Liver (tissue), 9 donors: ENCODE results near the gene ZMYND12. TPM values are rescaled to one million over a fixed set of nuclear protein-coding genes. Genes with fewer than 3 reads are reported as not detected.

ENCODE experiments used
- DNase-seq: peaks from one replicate; pipeline ENCODE4 v3.0.0-alpha.2; 2017; ENCODE audit warnings: low spot score
- H3K27ac ChIP-seq, 2 donors: one replicate each; pipeline ENCODE4 v1.7.0; 2013; ENCODE audit warnings: inconsistent platforms in 2 of 2, low read length in 2 of 2, control low read depth in 1 of 2, low read depth in 1 of 2, mild to moderate bottlenecking in 1 of 2
- H3K27me3 ChIP-seq, 4 donors: one replicate each; pipeline versions ENCODE4 v1.6.1 to v1.7.0; 2013; ENCODE audit warnings: low read length in 3 of 4, inconsistent platforms in 1 of 4, mild to moderate bottlenecking in 1 of 4, moderate library complexity in 1 of 4; ENCODE audit not compliant: control insufficient read depth in 4 of 4, insufficient read depth in 4 of 4
- H3K36me3 ChIP-seq, 4 donors: one replicate each; pipeline versions ENCODE4 v1.6.1 to v1.7.0; 2013; ENCODE audit warnings: low read length in 3 of 4, mild to moderate bottlenecking in 3 of 4, low read depth in 1 of 4, moderate library complexity in 1 of 4; ENCODE audit not compliant: control insufficient read depth in 4 of 4, insufficient read depth in 3 of 4
- H3K4me1 ChIP-seq, 4 donors: one replicate each; pipeline versions ENCODE4 v1.6.1 to v1.7.0; 2013; ENCODE audit warnings: low read length in 3 of 4, mild to moderate bottlenecking in 3 of 4, moderate library complexity in 1 of 4; ENCODE audit not compliant: control insufficient read depth in 4 of 4, insufficient read depth in 4 of 4
- H3K4me3 ChIP-seq, 3 donors: one replicate each; pipeline versions ENCODE4 v1.6.1 to v1.7.0; 2013; ENCODE audit warnings: low read length in 3 of 3, control low read depth in 1 of 3, low read depth in 1 of 3, mild to moderate bottlenecking in 1 of 3
- H3K9ac ChIP-seq, 2 donors: one replicate each; pipeline ENCODE4 v1.7.0; 2013; ENCODE audit warnings: low read length in 2 of 2, mild to moderate bottlenecking in 2 of 2, moderate library complexity in 2 of 2, control low read depth in 1 of 2, low read depth in 1 of 2
- H3K9me3 ChIP-seq, 4 donors: one replicate each; pipeline versions ENCODE4 v1.6.1 to v1.7.0; 2013; ENCODE audit warnings: low read length in 3 of 4; ENCODE audit not compliant: control insufficient read depth in 4 of 4
- EGR1 ChIP-seq, 2 donors: IDR thresholded peaks; 2 replicates each; pipeline ENCODE4 v1.6.1; 2016 to 2018; ENCODE audit warnings: antibody characterized with exemption in 2 of 2, low read depth in 2 of 2
- FOXA1 ChIP-seq: IDR thresholded peaks from 2 replicates; pipeline ENCODE4 v1.6.1; 2016; ENCODE audit warnings: antibody characterized with exemption
- FOXA2 ChIP-seq: IDR thresholded peaks from 2 replicates; pipeline ENCODE4 v1.6.1; 2016; ENCODE audit warnings: antibody characterized with exemption
- GABPA ChIP-seq, 2 donors: IDR thresholded peaks in 1 of 2; conservative IDR thresholded peaks in 1 of 2; 2 replicates each; pipeline ENCODE4 v1.6.1; 2016; ENCODE audit warnings: antibody characterized with exemption in 2 of 2, mild to moderate bottlenecking in 1 of 2, moderate library complexity in 1 of 2
- HNF4G ChIP-seq: IDR thresholded peaks from 2 replicates; pipeline ENCODE4 v1.6.1; 2016; ENCODE audit warnings: antibody characterized with exemption
- JUND ChIP-seq, 2 donors: IDR thresholded peaks; 2 replicates each; pipeline ENCODE4 v1.6.1; 2016; ENCODE audit warnings: antibody characterized with exemption in 2 of 2
- NR2F2 ChIP-seq: IDR thresholded peaks from 2 replicates; pipeline ENCODE4 v1.6.1; 2016; ENCODE audit warnings: antibody characterized with exemption
- RAD21 ChIP-seq, 2 donors: IDR thresholded peaks; 2 replicates each; pipeline ENCODE4 v1.6.1; 2016; ENCODE audit warnings: antibody characterized with exemption in 2 of 2, mild to moderate bottlenecking in 2 of 2
- RXRA ChIP-seq, 2 donors: IDR thresholded peaks; 2 replicates each; pipeline ENCODE4 v1.6.1; 2017 to 2018; ENCODE audit warnings: antibody characterized with exemption in 2 of 2, mild to moderate bottlenecking in 1 of 2
- SP1 ChIP-seq: IDR thresholded peaks from 2 replicates; pipeline ENCODE4 v1.6.1; 2018; ENCODE audit warnings: antibody characterized with exemption, mild to moderate bottlenecking
- TAF1 ChIP-seq: conservative IDR thresholded peaks from 2 replicates; pipeline ENCODE4 v1.6.1; 2016; ENCODE audit warnings: antibody characterized with exemption, mild to moderate bottlenecking
- YY1 ChIP-seq: IDR thresholded peaks from 2 replicates; pipeline ENCODE4 v1.6.1; 2016; ENCODE audit warnings: antibody characterized with exemption, mild to moderate bottlenecking
- WGBS: extraction: QIAGEN DNeasy Blood & Tissue Kit; methylation state at CpG from one replicate; pipeline ENCODE4 v1.1.7; 2013; 5-methylcytosine and 5-hydroxymethylcytosine counted together
- polyA plus RNA-seq, 2 donors: library from polyadenylated mRNA; stranded (reverse) in 1 of 2; unstranded in 1 of 2; fragments of 200-250 nt in 1 of 2; fragments of >200 nt in 1 of 2; fragmentation: Nextera tagmentation in 1 of 2; extraction: Ambion mirVana in 1 of 2; gene quantifications; one replicate each; pipeline versions ENCODE4 v1.2.1 to v1.2.3, GENCODE V29; 2013 to 2015
- total RNA-seq, 2 donors: library from RNA; depleted of rRNA; stranded (reverse); fragments of >200 nt; gene quantifications; one replicate each; pipeline ENCODE4 v1.2.3, GENCODE V29; 2014
- TF ChIP-seq, protein P1 (sequence below): IDR thresholded peaks from 2 replicates; pipeline ENCODE4 v1.6.1; 2016; ENCODE audit warnings: antibody characterized with exemption
- TF ChIP-seq, protein P2 (sequence below): IDR thresholded peaks from 2 replicates; pipeline ENCODE4 v1.6.1; 2016; ENCODE audit warnings: antibody characterized with exemption
- TF ChIP-seq, protein P3 (sequence below): fragments of 150-350 bp; IDR thresholded peaks from 2 replicates; pipeline ENCODE4 v1.5.1; 2017; ENCODE audit warnings: improper control_type of control experiment, low read depth, low read length; ENCODE audit not compliant: missing input control
- TF ChIP-seq, protein P4 (sequence below): IDR thresholded peaks from 2 replicates; pipeline ENCODE4 v1.6.1; 2016; ENCODE audit warnings: antibody characterized with exemption, mild to moderate bottlenecking
- donor health status: healthy.
- donor health status: healthy.
- donor health status: healthy.
- donor health status: healthy.
- donor health status: healthy.

The ZMYND12 gene
- total and polyA plus RNA-seq, 4 donors: 1.3 to 3.0 (median 2.0) TPM

DNA sequence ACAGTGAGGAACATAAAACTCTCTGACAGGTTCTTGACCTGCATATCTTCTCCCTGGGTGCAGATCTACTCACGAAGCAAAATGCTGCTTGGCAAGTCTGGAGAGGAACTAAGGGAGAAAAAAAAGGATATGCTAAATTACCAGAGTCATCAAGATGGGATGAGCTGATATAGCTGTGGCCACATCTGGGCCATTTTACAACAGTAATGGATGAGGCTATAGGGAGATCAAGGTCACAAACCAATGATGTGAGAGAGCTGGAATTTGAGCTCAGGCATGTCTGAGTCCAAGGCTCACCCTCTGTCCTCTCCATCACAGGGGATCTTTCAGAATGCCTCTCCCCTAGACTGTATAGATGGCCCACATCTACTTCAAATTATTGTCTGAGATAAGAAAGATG, 26.2 kb downstream of the ZMYND12 start:
- Histone ChIP-seq H3K9me3 (no peaks in the 10 kb centered on the region), H3K36me3 (peaks cover 0 to 4% (median 0%) of the 10 kb centered on the region in 4 donors), H3K4me1 (peaks cover 0 to 17% (median 16%) of the 10 kb centered on the region in 4 donors), H3K9ac (no peak overlapping the region), H3K27ac (no peak overlapping the region), H3K27me3 (no peaks in the 10 kb centered on the region), H3K4me3 (no peak overlapping the region)
- TF ChIP-seq, protein P1, sequence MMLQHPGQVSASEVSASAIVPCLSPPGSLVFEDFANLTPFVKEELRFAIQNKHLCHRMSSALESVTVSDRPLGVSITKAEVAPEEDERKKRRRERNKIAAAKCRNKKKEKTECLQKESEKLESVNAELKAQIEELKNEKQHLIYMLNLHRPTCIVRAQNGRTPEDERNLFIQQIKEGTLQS: no peak
- TF ChIP-seq, protein P2, sequence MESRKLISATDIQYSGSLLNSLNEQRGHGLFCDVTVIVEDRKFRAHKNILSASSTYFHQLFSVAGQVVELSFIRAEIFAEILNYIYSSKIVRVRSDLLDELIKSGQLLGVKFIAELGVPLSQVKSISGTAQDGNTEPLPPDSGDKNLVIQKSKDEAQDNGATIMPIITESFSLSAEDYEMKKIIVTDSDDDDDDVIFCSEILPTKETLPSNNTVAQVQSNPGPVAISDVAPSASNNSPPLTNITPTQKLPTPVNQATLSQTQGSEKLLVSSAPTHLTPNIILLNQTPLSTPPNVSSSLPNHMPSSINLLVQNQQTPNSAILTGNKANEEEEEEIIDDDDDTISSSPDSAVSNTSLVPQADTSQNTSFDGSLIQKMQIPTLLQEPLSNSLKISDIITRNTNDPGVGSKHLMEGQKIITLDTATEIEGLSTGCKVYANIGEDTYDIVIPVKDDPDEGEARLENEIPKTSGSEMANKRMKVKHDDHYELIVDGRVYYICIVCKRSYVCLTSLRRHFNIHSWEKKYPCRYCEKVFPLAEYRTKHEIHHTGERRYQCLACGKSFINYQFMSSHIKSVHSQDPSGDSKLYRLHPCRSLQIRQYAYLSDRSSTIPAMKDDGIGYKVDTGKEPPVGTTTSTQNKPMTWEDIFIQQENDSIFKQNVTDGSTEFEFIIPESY: no peak
- TF ChIP-seq RXRA (IDR thresholded peaks at IDR 0.05): no peak
- no peak for TF ChIP-seq FOXA2
- TF ChIP-seq, protein P3, sequence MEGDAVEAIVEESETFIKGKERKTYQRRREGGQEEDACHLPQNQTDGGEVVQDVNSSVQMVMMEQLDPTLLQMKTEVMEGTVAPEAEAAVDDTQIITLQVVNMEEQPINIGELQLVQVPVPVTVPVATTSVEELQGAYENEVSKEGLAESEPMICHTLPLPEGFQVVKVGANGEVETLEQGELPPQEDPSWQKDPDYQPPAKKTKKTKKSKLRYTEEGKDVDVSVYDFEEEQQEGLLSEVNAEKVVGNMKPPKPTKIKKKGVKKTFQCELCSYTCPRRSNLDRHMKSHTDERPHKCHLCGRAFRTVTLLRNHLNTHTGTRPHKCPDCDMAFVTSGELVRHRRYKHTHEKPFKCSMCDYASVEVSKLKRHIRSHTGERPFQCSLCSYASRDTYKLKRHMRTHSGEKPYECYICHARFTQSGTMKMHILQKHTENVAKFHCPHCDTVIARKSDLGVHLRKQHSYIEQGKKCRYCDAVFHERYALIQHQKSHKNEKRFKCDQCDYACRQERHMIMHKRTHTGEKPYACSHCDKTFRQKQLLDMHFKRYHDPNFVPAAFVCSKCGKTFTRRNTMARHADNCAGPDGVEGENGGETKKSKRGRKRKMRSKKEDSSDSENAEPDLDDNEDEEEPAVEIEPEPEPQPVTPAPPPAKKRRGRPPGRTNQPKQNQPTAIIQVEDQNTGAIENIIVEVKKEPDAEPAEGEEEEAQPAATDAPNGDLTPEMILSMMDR: no peak
- TF ChIP-seq FOXA1: no peak
- no peak for TF ChIP-seq EGR1 (IDR thresholded peaks at IDR 0.05; ENCODE audit: low read depth in 2 of 2)
- no peak for TF ChIP-seq YY1
- TF ChIP-seq NR2F2: no peak
- TF ChIP-seq RAD21 (IDR thresholded peaks at IDR 0.05): no peak
- TF ChIP-seq JUND (IDR thresholded peaks at IDR 0.05): no peak
- TF ChIP-seq HNF4G: no peak
- no peak for TF ChIP-seq SP1
- TF ChIP-seq, protein P4, sequence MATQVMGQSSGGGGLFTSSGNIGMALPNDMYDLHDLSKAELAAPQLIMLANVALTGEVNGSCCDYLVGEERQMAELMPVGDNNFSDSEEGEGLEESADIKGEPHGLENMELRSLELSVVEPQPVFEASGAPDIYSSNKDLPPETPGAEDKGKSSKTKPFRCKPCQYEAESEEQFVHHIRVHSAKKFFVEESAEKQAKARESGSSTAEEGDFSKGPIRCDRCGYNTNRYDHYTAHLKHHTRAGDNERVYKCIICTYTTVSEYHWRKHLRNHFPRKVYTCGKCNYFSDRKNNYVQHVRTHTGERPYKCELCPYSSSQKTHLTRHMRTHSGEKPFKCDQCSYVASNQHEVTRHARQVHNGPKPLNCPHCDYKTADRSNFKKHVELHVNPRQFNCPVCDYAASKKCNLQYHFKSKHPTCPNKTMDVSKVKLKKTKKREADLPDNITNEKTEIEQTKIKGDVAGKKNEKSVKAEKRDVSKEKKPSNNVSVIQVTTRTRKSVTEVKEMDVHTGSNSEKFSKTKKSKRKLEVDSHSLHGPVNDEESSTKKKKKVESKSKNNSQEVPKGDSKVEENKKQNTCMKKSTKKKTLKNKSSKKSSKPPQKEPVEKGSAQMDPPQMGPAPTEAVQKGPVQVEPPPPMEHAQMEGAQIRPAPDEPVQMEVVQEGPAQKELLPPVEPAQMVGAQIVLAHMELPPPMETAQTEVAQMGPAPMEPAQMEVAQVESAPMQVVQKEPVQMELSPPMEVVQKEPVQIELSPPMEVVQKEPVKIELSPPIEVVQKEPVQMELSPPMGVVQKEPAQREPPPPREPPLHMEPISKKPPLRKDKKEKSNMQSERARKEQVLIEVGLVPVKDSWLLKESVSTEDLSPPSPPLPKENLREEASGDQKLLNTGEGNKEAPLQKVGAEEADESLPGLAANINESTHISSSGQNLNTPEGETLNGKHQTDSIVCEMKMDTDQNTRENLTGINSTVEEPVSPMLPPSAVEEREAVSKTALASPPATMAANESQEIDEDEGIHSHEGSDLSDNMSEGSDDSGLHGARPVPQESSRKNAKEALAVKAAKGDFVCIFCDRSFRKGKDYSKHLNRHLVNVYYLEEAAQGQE: no peak
- 81% methylated on average over 1 of the region's 1 CpG for WGBS
- no peak for DNase-seq

DNA sequence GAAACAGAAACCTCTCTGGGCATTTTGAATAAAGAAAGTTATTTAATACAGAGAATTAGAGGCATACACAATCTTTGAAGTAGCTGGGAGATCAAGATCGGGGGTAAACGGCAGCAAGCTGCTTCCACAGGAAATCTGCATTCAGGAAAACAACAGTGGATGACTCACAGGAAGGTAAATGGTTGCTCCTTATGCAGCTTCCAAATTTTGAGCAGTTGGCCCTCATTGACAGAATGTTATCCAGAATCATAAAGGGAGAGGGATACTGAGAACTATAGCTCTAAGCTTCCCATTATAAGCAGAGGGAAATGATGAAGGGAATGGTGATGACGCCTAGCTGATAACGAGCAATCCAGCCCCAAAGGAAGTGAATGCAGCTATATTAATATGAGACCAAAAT, 28.6 kb downstream of the ZMYND12 start:
- H3K27ac ChIP-seq: no peak overlapping the region
- H3K9me3 ChIP-seq: no peaks in the 10 kb centered on the region
- H3K4me1 ChIP-seq: peaks cover 0 to 22% (median 18%) of the 10 kb centered on the region in 4 donors
- H3K4me3 ChIP-seq: no peak overlapping the region
- 80% methylated on average over 4 of the region's 4 CpGs for WGBS
- no peak for TF ChIP-seq JUND (IDR thresholded peaks at IDR 0.05)
- no peak for TF ChIP-seq NR2F2
- TF ChIP-seq TAF1: no peak
- TF ChIP-seq GABPA (IDR thresholded peaks at IDR 0.05 in 1 of 2, conservative IDR thresholded peaks at IDR 0.05 in 1 of 2): no peak
- TF ChIP-seq HNF4G: no peak
- TF ChIP-seq RAD21 (IDR thresholded peaks at IDR 0.05): no peak
- TF ChIP-seq, protein P1: no peak
- TF ChIP-seq, protein P4: no peak
- TF ChIP-seq, protein P3: no peak
- TF ChIP-seq FOXA1: no peak
- H3K9ac ChIP-seq: no peak overlapping the region
- no peaks in the 10 kb centered on the region for H3K36me3 ChIP-seq
- DNase-seq: no peak
- no peaks in the 10 kb centered on the region for H3K27me3 ChIP-seq
